ENCODE data around the gene BRWD1. TPM values are rescaled to one million over a fixed set of nuclear protein-coding genes. Genes with fewer than 3 reads are reported as not detected.

Gene BRWD1
- total RNA-seq, 2 experiments from 2014 or later = 27.9 to 29.3 TPM

DNA sequence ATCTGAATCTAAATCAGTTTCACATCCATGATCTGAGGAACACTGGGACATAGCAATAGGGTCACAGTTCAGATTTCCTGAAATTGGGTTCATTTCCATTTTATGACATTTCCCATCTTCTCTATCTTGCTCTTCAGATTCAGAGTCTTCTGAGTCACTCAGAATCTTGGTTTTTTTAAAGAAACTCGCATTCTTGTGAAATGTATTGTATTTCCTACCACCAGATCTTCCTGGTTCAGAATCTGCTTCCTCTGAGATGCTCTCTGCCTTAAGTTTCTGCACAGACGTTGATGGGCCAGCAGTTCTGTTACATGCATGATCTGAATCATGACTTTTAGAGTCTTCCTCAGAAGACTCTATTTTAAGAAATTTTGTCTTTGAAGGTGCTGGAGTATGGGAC, 114.6 kb downstream of the BRWD1 start:
- DNase-seq (no peak), ATAC-seq (no peak)
- ChIA-PET CTCF (interaction anchor here (1.3 to 2.1 kb wide), 2 partner anchors 8 to 15 kb away, joined by 3 to 8 read pairs; partner anchors contain the start of gene PSMG1), POLR2A (no interaction called here)
- Mint-ChIP-seq H3K4me3 (no peak overlapping the region), H3K4me1 (ENCODE audit: low read depth) (peaks cover 32% of the 10 kb centered on the region), H3K9me3 (no peaks in the 10 kb centered on the region), H3K27ac (no peak overlapping the region), H3K27me3 (no peaks in the 10 kb centered on the region), H3K36me3 (ENCODE audit: low read depth) (peaks cover 43% of the 10 kb centered on the region)
- TF ChIP-seq, protein P1, sequence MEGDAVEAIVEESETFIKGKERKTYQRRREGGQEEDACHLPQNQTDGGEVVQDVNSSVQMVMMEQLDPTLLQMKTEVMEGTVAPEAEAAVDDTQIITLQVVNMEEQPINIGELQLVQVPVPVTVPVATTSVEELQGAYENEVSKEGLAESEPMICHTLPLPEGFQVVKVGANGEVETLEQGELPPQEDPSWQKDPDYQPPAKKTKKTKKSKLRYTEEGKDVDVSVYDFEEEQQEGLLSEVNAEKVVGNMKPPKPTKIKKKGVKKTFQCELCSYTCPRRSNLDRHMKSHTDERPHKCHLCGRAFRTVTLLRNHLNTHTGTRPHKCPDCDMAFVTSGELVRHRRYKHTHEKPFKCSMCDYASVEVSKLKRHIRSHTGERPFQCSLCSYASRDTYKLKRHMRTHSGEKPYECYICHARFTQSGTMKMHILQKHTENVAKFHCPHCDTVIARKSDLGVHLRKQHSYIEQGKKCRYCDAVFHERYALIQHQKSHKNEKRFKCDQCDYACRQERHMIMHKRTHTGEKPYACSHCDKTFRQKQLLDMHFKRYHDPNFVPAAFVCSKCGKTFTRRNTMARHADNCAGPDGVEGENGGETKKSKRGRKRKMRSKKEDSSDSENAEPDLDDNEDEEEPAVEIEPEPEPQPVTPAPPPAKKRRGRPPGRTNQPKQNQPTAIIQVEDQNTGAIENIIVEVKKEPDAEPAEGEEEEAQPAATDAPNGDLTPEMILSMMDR (IDR thresholded peaks at IDR 0.05) = no peak
- intact Hi-C loops (cut with micrococcal nuclease) = no loop called here

DNA sequence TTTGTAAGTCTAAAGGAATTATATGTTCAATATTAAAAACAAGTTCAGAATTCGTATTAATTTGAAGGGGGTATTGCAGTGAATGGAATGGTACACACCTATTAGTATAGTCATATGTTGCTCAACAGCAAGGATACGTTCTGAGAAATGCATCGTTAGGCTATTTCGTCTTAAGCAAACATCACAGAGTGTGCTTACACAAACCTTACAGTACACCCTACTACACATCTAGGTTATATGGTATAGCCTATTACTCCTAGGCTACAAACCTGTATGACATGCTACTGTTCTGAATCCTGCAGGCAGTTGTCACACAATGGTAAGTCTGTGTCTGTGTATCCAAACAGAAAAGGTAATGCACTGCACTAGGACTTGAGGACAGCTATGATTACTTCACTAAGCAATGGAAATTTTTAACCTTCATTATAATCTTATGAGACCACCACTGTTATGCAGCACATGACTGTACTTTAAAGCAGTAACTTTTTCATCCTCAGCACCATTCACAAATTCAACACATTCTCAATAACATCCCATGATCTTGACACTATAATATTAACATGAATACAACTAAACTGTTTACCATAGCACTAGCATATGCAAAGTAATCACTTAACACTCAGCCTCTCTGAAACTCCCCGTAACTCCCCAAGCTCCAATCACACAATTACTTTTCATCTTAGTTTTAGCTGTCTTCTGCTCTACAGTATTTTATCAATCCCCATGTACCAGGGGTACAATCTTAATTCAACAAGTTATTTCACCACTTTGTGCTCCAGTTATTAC, 115.8 kb downstream of the BRWD1 start:
- ChIA-PET POLR2A (no interaction called here), CTCF (no interaction called here)
- Mint-ChIP-seq H3K4me3 (no peak overlapping the region), H3K27me3 (no peaks in the 10 kb centered on the region), H3K27ac (peak overlapping the region; percentile 21), H3K36me3 (ENCODE audit: low read depth) (peaks cover 39% of the 10 kb centered on the region), H3K4me1 (ENCODE audit: low read depth) (peaks cover 32% of the 10 kb centered on the region), H3K9me3 (no peaks in the 10 kb centered on the region)
- intact Hi-C loops (cut with micrococcal nuclease) = no loop called here
- DNase-seq = no peak
- ATAC-seq = no peak
- TF ChIP-seq, protein P1 (IDR thresholded peaks at IDR 0.05) = no peak

DNA sequence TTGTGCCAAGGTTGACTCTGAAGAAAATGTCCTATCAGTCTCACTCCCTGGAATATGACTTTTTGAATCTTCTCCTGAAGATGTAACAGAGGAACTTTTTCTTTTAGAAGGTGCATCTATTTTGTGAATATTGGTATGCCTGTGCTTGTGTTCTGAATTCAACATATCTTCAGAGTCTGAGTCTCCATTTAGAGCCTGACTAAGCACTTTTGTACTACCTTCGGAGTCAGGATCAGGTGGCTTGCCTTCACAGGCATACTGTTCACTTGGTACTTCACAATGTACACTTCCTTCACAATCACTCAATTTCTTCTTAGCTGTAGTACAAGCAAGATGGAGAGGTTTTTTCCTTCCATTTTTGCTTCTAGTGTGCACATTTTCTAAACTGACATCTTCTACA, 116.6 kb downstream of the BRWD1 start:
- Mint-ChIP-seq H3K27ac (peak overlapping the region; percentile 57), H3K27me3 (no peaks in the 10 kb centered on the region), H3K36me3 (ENCODE audit: low read depth) (peaks cover 39% of the 10 kb centered on the region), H3K4me1 (ENCODE audit: low read depth) (peaks cover 32% of the 10 kb centered on the region), H3K9me3 (no peaks in the 10 kb centered on the region), H3K4me3 (no peak overlapping the region)
- ATAC-seq (no peak), DNase-seq (no peak)
- CTCF ChIA-PET = interaction anchor here (1.4 kb wide), 1 partner anchor 45 kb away, joined by 3 read pairs; no protein-coding TSS in a partner anchor
- intact Hi-C loops (cut with micrococcal nuclease) = no loop called here
- POLR2A ChIA-PET = interaction anchor here (0.6 kb wide), 1 partner anchor 22 kb away, joined by 3 read pairs; no protein-coding TSS in a partner anchor
- TF ChIP-seq, protein P1 (IDR thresholded peaks at IDR 0.05) = no peak

DNA sequence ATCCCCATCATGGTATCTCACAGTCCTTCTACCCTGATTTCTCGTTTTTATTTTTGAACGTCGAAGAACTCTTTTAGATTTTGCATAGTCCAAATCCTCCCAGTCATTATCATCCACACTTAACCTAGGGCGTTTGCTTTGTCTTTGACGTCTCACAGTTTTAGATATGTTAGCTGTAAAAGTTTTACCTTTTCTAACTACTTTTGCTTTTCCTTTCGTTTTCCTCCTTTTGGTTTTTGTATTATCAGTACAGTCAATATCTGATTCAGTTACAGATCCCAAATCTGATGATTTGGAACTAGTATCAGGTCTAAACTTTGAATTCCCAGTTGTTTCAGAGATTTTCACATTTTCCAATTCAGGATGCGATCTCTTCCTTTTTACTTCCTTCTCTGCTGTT, 117.1 kb downstream of the BRWD1 start:
- CTCF ChIA-PET = interaction anchor here (1.4 kb wide), 1 partner anchor 46 kb away, joined by 3 read pairs; no protein-coding TSS in a partner anchor
- DNase-seq (no peak), ATAC-seq (peak; percentile 39)
- POLR2A ChIA-PET = interaction anchor here (0.6 kb wide), 1 partner anchor 22 kb away, joined by 3 read pairs; no protein-coding TSS in a partner anchor
- H3K4me1 Mint-ChIP-seq (ENCODE audit: low read depth) = peaks cover 32% of the 10 kb centered on the region
- intact Hi-C loops (cut with micrococcal nuclease) = no loop called here
- TF ChIP-seq, protein P1 (IDR thresholded peaks at IDR 0.05) = no peak
- H3K27ac Mint-ChIP-seq = peak overlapping the region; percentile 57
- H3K9me3 Mint-ChIP-seq = no peaks in the 10 kb centered on the region
- no peaks in the 10 kb centered on the region for H3K27me3 Mint-ChIP-seq
- peaks cover 37% of the 10 kb centered on the region for H3K36me3 Mint-ChIP-seq (ENCODE audit: low read depth)
- peak overlapping the region; percentile 30 for H3K4me3 Mint-ChIP-seq

DNA sequence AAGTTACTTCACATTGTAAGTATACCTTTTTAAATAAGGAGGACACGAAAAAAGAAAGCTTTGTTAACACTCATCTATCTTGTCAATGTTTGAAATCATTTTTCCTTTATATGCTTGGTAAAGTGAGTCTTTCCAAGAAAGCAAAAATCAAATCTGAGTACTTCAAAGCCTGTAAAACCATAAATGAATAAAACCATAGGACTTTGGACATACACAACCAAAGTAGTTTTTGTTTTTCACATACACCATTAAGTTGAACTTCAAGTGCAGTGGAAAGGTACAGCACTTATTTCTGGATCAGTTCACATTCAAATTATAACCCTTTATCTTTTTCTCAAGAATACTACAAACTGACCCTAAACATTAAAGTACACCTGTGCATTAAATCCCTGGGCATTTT, 120.1 kb downstream of the BRWD1 start:
- no peak overlapping the region for H3K27ac Mint-ChIP-seq
- ATAC-seq (no peak), DNase-seq (no peak)
- H3K4me1 Mint-ChIP-seq (ENCODE audit: low read depth) = peaks cover 50% of the 10 kb centered on the region
- intact Hi-C loops (cut with micrococcal nuclease) = no loop called here
- H3K9me3 Mint-ChIP-seq = no peaks in the 10 kb centered on the region
- H3K4me3 Mint-ChIP-seq = no peak overlapping the region
- H3K36me3 Mint-ChIP-seq (ENCODE audit: low read depth) = peaks cover 24% of the 10 kb centered on the region
- CTCF ChIA-PET = no interaction called here
- POLR2A ChIA-PET = no interaction called here
- TF ChIP-seq, protein P1 (IDR thresholded peaks at IDR 0.05) = no peak
- no peaks in the 10 kb centered on the region for H3K27me3 Mint-ChIP-seq
